DND-41 (cell line): ENCODE data around the gene AUTS2.
A peak's percentile ranks its signal among the peaks of the same experiment; 100 is the strongest.

Source experiments
- ATAC-seq: fragments of 200-7000 bp; cut with Tn5 transposase; 3 replicates; pipeline ENCODE4 v1.9.1; 2021; ENCODE audit warnings: low read depth; ENCODE audit not compliant: insufficient read depth
- DNase-seq: peaks from one replicate; pipeline ENCODE4 v3.0.0-alpha.2; 2020
- H2AFZ ChIP-seq: 2 replicates; pipeline ENCODE4 v1.6.0; 2012; ENCODE audit warnings: low read depth, low read length
- H3K27ac ChIP-seq: 2 replicates; pipeline ENCODE4 v1.5.1; 2012; ENCODE audit warnings: low read length, inconsistent platforms
- H3K27me3 ChIP-seq: fragments of 200-600 bp; sonication (generic); 2 replicates; pipeline ENCODE4 v1.6.0; 2012; ENCODE audit warnings: low read length, mild to moderate bottlenecking, inconsistent platforms; ENCODE audit not compliant: insufficient read depth, poor library complexity
- H3K36me3 ChIP-seq: 2 replicates; pipeline ENCODE4 v1.5.1; 2012; ENCODE audit warnings: low read length, inconsistent platforms; ENCODE audit not compliant: insufficient read depth
- H3K4me1 ChIP-seq: 2 replicates; pipeline ENCODE4 v1.5.1; 2012; ENCODE audit warnings: mild to moderate bottlenecking, low read length; ENCODE audit not compliant: insufficient read depth
- H3K4me2 ChIP-seq: 2 replicates; pipeline ENCODE4 v1.6.0; 2012; ENCODE audit warnings: mild to moderate bottlenecking, moderate library complexity, low read length, inconsistent platforms; ENCODE audit not compliant: insufficient read depth
- H3K4me3 ChIP-seq, 2 experiments: fragments of 200-600 bp in 1 of 2; shearing (Covaris generic) in 1 of 2; 2 replicates each; pipeline ENCODE4 v1.5.1; 2012 to 2016; ENCODE audit warnings: inconsistent platforms in 2 of 2, low read length in 2 of 2, mild to moderate bottlenecking in 2 of 2, low read depth in 1 of 2, moderate library complexity in 1 of 2
- H3K79me2 ChIP-seq: 2 replicates; pipeline ENCODE4 v1.6.0; 2012; ENCODE audit warnings: low read length, inconsistent platforms; ENCODE audit not compliant: insufficient read depth
- H3K9ac ChIP-seq: 2 replicates; pipeline ENCODE4 v1.6.0; 2012; ENCODE audit warnings: low read depth, mild to moderate bottlenecking, inconsistent platforms, low read length, moderate library complexity
- H3K9me3 ChIP-seq: 2 replicates; pipeline ENCODE4 v1.5.1; 2012; ENCODE audit warnings: low read length, moderate library complexity, mild to moderate bottlenecking, inconsistent platforms; ENCODE audit not compliant: insufficient read depth, severe bottlenecking
- H4K20me1 ChIP-seq: 2 replicates; pipeline ENCODE4 v1.6.0; 2012; ENCODE audit warnings: low read length; ENCODE audit not compliant: insufficient read depth
- CTCF ChIP-seq: IDR thresholded peaks from 2 replicates; pipeline ENCODE4 v1.5.1; 2012; ENCODE audit warnings: borderline replicate concordance, low read length, moderate library complexity, mild to moderate bottlenecking; ENCODE audit not compliant: poor library complexity, severe bottlenecking; ENCODE audit errors: extremely low read depth
- EZH2 ChIP-seq: IDR thresholded peaks from 3 replicates; pipeline ENCODE4 v1.6.1; 2012; ENCODE audit warnings: borderline replicate concordance, low read depth, mild to moderate bottlenecking, moderate library complexity, low read length, inconsistent platforms; ENCODE audit not compliant: severe bottlenecking

AUTS2 gene

GRCh38 chr7:69757528-69757927 is 159.3 kb downstream of the AUTS2 start:
- Histone ChIP-seq H3K36me3 (no peaks in the 10 kb centered on the region), H3K27me3 (no peaks in the 10 kb centered on the region), H3K9ac (no peak overlapping the region), H3K27ac (no peak overlapping the region), H2AFZ (no peak overlapping the region), H3K4me3 (no peak overlapping the region), H3K79me2 (peaks cover 40% of the 10 kb centered on the region), H4K20me1 (peaks cover 33% of the 10 kb centered on the region; the same call in 1 of the 2 replicates), H3K9me3 (no peaks in the 10 kb centered on the region), H3K4me1 (no peaks in the 10 kb centered on the region), H3K4me2 (no peak overlapping the region)
- ATAC-seq, result no peak
- TF ChIP-seq CTCF, result no peak
- no peak for TF ChIP-seq EZH2
- no peak for DNase-seq

- no peak overlapping the region for H3K27ac ChIP-seq
- H2AFZ ChIP-seq, result no peak overlapping the region
- DNase-seq, result no peak
- TF ChIP-seq EZH2 (no peak), CTCF (no peak)
- peak; percentile 57 for ATAC-seq
- no peaks in the 10 kb centered on the region for H3K9me3 ChIP-seq
- H3K4me1 ChIP-seq, result no peaks in the 10 kb centered on the region
- no peak overlapping the region for H3K4me3 ChIP-seq
- H3K27me3 ChIP-seq, result no peaks in the 10 kb centered on the region
- H3K36me3 ChIP-seq, result no peaks in the 10 kb centered on the region
- no peak overlapping the region for H3K9ac ChIP-seq
- H4K20me1 ChIP-seq, result peaks cover 36% of the 10 kb centered on the region; the same call in 1 of the 2 replicates
- H3K4me2 ChIP-seq, result no peak overlapping the region
- H3K79me2 ChIP-seq, result peaks cover 39% of the 10 kb centered on the region
Observed at GRCh38 chr7:69757981-69758430, 159.7 kb downstream of the AUTS2 start.

- DNase-seq, result no peak
- Histone ChIP-seq H2AFZ (no peak overlapping the region), H3K27me3 (no peaks in the 10 kb centered on the region), H3K4me3 (no peak overlapping the region), H4K20me1 (peaks cover 26% of the 10 kb centered on the region; the same call in 1 of the 2 replicates), H3K27ac (no peak overlapping the region), H3K79me2 (peaks cover 37% of the 10 kb centered on the region), H3K9me3 (no peaks in the 10 kb centered on the region), H3K4me1 (no peaks in the 10 kb centered on the region), H3K9ac (no peak overlapping the region), H3K36me3 (no peaks in the 10 kb centered on the region), H3K4me2 (no peak overlapping the region)
- no peak for TF ChIP-seq EZH2
- TF ChIP-seq CTCF, result no peak
- no peak for ATAC-seq
Observed at GRCh38 chr7:69759373-69759772, 161.1 kb downstream of the AUTS2 start.
